ENCODE measurements around the gene WWTR1.

The WWTR1 gene

DNA sequence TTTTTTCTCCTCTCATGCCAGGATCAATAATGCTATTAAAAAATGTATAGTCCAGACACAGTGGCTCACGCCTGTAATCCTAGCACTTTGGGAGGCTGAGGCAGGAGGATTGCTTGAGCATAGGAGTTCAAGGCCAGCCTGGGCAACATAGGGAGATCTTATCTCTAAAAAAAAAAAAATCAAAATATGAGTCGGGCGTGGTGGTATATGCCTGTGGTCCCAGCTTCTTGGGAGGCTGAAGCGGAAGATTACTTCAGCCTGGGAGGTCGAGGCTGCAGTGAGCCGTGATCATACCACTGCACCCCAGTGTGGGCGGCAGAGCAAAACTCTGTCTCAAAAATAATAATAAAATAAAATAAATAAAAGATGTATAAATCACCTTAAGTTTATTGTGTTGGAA lies 75.4 kb downstream of the WWTR1 start:
- Mint-ChIP-seq H3K9me3 (no peaks in the 10 kb centered on the region), H3K27ac (no peak overlapping the region), H3K36me3 (ENCODE audit: low read depth) (no peaks in the 10 kb centered on the region), H3K4me1 (ENCODE audit: low read depth) (peaks cover 25% of the 10 kb centered on the region), H3K27me3 (peaks cover 26% of the 10 kb centered on the region), H3K4me3 (no peak overlapping the region)
- DNase-seq, result no peak

DNA sequence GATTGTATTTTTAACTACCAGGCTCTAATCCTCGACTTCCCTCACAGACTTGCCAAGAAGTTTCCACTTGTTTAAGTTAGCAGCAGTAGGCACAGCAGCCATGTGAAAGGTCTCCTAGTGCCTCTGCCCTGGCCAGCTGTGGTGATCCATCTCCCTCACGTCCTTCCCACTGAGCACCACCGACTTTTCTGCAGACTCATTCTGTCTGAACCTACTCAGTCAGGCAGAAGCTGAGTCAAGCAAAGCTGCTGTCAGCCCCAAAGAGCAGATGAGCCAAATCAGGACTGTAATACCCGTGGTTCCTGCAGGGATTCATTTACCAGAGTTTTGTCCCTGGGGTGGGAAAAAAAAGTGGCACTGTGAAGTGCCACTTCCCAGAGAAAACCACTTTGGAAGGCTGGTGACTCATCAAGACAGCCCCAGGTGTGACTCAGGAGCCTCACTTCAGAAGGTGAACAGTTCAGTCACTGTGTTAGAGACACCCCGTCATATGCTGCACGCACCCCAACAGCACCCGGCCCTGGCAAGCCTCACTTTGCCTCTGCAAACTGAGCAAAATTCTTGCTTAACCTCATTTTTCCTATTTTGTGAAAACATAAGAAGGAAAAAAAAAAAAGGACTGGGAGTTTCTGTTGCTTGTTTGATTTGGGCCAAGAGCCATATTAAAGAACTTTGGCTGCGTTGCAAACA lies 76.0 kb downstream of the WWTR1 start:
- H3K27ac Mint-ChIP-seq, result no peak overlapping the region
- peaks cover 25% of the 10 kb centered on the region for H3K4me1 Mint-ChIP-seq (ENCODE audit: low read depth)
- no peaks in the 10 kb centered on the region for H3K36me3 Mint-ChIP-seq (ENCODE audit: low read depth)
- no peak for DNase-seq
- H3K9me3 Mint-ChIP-seq, result no peaks in the 10 kb centered on the region
- peaks cover 26% of the 10 kb centered on the region for H3K27me3 Mint-ChIP-seq
- H3K4me3 Mint-ChIP-seq, result no peak overlapping the region

DNA sequence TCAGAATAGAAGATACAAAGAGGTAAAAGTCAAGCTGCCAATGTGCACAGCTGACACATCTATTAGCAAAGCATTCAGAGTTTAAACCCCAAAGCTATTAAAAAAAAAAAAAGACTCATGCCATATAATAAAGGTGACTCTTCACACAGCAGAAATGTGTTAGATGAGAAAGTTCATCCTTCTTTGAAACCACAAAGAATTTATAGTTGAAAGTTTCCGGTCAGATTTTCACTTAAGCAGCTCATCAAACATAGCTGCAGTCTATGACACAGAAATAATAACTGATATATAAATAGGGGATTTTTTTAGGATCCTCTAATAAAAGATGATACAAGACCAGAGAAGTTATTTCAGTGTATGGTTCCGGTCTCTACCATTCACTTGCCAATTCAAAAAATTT lies 76.6 kb downstream of the WWTR1 start:
- H3K4me3 Mint-ChIP-seq, result no peak overlapping the region
- H3K9me3 Mint-ChIP-seq, result no peaks in the 10 kb centered on the region
- no peaks in the 10 kb centered on the region for H3K36me3 Mint-ChIP-seq (ENCODE audit: low read depth)
- no peak overlapping the region for H3K27ac Mint-ChIP-seq
- peaks cover 23% of the 10 kb centered on the region for H3K27me3 Mint-ChIP-seq
- no peak for DNase-seq
- H3K4me1 Mint-ChIP-seq (ENCODE audit: low read depth), result peaks cover 30% of the 10 kb centered on the region

DNA sequence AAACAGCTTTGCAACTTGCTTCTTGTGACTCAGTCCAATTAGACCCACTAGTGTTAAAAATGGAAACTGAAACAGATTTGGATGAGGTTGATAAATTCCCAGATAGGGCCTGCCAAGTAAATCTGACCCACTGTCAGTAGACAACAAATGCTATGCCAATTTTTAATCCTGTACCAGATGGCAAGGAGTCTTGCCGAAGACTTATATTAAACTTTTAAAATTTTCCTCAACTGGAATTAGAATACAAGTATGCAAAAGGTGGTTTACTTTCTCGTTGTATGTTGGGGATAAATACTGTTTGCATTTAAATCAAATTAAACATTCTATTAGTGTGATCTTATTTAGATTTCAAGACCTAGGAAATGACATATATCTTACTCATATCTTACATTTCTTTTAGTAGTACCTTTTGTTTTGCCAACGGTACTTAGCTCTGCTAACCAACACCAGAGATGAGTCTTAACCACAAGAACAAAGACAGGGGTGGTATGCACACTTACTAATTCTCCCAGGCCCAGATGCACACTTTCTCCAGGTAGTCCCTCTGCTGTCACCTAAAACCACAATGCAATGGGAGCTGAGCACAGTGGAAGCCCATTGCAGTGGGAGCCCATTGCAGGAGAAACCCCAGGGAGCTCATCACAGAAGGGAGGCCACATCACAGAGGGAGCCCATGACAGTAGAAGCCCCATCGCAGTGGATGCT lies 77.8 kb downstream of the WWTR1 start:
- Mint-ChIP-seq H3K4me1 (ENCODE audit: low read depth) (peaks cover 38% of the 10 kb centered on the region), H3K4me3 (no peak overlapping the region), H3K9me3 (no peaks in the 10 kb centered on the region), H3K27ac (no peak overlapping the region), H3K27me3 (peaks cover 18% of the 10 kb centered on the region), H3K36me3 (ENCODE audit: low read depth) (no peaks in the 10 kb centered on the region)
- no peak for DNase-seq

DNA sequence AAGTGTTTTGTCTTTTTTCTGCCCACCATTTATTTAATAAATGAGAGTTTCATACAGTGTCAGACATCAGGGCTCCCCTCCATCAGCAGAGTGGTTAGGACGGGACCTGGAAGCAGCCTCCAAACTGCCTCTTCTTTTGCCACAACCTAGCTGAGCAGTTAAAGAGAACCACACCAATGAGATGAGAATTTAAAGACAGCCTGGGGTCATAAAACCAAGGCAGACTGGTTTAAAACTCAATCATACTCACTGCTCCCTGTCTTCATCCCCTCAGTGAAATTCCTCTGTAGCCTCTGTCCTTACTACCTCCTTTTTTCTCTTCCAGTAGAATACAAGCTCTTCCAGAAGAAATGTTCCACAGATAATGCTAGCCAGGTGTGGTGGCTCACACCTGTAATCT lies 78.7 kb downstream of the WWTR1 start:
- no peaks in the 10 kb centered on the region for H3K36me3 Mint-ChIP-seq (ENCODE audit: low read depth)
- peaks cover 10% of the 10 kb centered on the region for H3K27me3 Mint-ChIP-seq
- no peak for DNase-seq
- no peaks in the 10 kb centered on the region for H3K9me3 Mint-ChIP-seq
- no peak overlapping the region for H3K4me3 Mint-ChIP-seq
- no peak overlapping the region for H3K27ac Mint-ChIP-seq
- peaks cover 41% of the 10 kb centered on the region for H3K4me1 Mint-ChIP-seq (ENCODE audit: low read depth)

GRCh38 chr3:149577801-149578200 lies 80.0 kb downstream of the WWTR1 start:
- peaks cover 41% of the 10 kb centered on the region for H3K4me1 Mint-ChIP-seq (ENCODE audit: low read depth)
- DNase-seq, result no peak

GRCh38 chr3:149575961-149576564 lies 81.8 kb downstream of the WWTR1 start:
- Mint-ChIP-seq H3K4me1 (ENCODE audit: low read depth) (peaks cover 40% of the 10 kb centered on the region), H3K36me3 (ENCODE audit: low read depth) (no peaks in the 10 kb centered on the region), H3K27ac (no peak overlapping the region), H3K27me3 (peaks cover 6% of the 10 kb centered on the region), H3K4me3 (no peak overlapping the region), H3K9me3 (no peaks in the 10 kb centered on the region)
- no peak for DNase-seq

More at GRCh38 chr3:149577801-149578200, 80.0 kb downstream of the WWTR1 start:
- Mint-ChIP-seq H3K9me3 (no peaks in the 10 kb centered on the region), H3K27me3 (peaks cover 7% of the 10 kb centered on the region), H3K27ac (no peak overlapping the region), H3K36me3 (ENCODE audit: low read depth) (no peaks in the 10 kb centered on the region), H3K4me3 (no peak overlapping the region)

GRCh38 chr3:149575213-149575960 lies 82.4 kb downstream of the WWTR1 start:
- H3K27ac Mint-ChIP-seq, result no peak overlapping the region
- H3K4me3 Mint-ChIP-seq, result no peak overlapping the region
- H3K36me3 Mint-ChIP-seq (ENCODE audit: low read depth), result no peaks in the 10 kb centered on the region
- peaks cover 3% of the 10 kb centered on the region for H3K27me3 Mint-ChIP-seq
- DNase-seq, result no peak
- H3K9me3 Mint-ChIP-seq, result no peaks in the 10 kb centered on the region
- H3K4me1 Mint-ChIP-seq (ENCODE audit: low read depth), result peaks cover 35% of the 10 kb centered on the region

GRCh38 chr3:149572796-149573414 lies 84.9 kb downstream of the WWTR1 start:
- DNase-seq, result no peak
- Mint-ChIP-seq H3K36me3 (ENCODE audit: low read depth) (no peaks in the 10 kb centered on the region), H3K27me3 (no peaks in the 10 kb centered on the region), H3K27ac (no peak overlapping the region), H3K9me3 (no peaks in the 10 kb centered on the region), H3K4me3 (no peak overlapping the region), H3K4me1 (ENCODE audit: low read depth) (peaks cover 19% of the 10 kb centered on the region)

GRCh38 chr3:149571381-149571780 lies 86.4 kb downstream of the WWTR1 start:
- H3K9me3 Mint-ChIP-seq, result no peaks in the 10 kb centered on the region
- H3K27me3 Mint-ChIP-seq, result no peaks in the 10 kb centered on the region
- H3K4me3 Mint-ChIP-seq, result no peak overlapping the region
- peaks cover 16% of the 10 kb centered on the region for H3K4me1 Mint-ChIP-seq (ENCODE audit: low read depth)
- H3K27ac Mint-ChIP-seq, result no peak overlapping the region
- H3K36me3 Mint-ChIP-seq (ENCODE audit: low read depth), result no peaks in the 10 kb centered on the region
- no peak for DNase-seq

- peaks cover 6% of the 10 kb centered on the region for H3K4me1 Mint-ChIP-seq (ENCODE audit: low read depth)
- no peak for DNase-seq
- H3K36me3 Mint-ChIP-seq (ENCODE audit: low read depth), result no peaks in the 10 kb centered on the region
- no peak overlapping the region for H3K27ac Mint-ChIP-seq
- no peak overlapping the region for H3K4me3 Mint-ChIP-seq
- H3K9me3 Mint-ChIP-seq, result no peaks in the 10 kb centered on the region
- no peaks in the 10 kb centered on the region for H3K27me3 Mint-ChIP-seq
These were observed 87.8 kb downstream of the WWTR1 start for GRCh38 chr3:149570016-149570415.

DNA sequence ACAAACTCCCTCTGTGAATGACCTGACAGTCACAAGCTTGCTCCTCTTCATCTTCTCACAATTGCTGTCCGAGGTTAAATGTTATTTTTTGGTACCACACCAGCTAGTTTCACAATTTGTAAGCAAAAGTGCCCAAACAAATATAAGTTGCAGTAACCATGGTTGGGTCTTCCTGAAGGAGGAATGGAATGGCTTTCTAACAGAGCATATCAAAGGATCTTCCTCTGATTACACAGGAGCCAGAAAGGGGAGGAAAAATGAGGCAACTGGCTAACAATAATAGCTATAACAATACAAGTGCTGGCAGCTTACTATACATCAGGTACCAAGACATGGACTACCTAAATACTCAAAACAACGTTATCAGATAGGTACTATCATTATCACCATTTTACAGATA lies 90.4 kb downstream of the WWTR1 start:
- H3K4me3 Mint-ChIP-seq, result no peak overlapping the region
- H3K9me3 Mint-ChIP-seq, result no peaks in the 10 kb centered on the region
- H3K27ac Mint-ChIP-seq, result no peak overlapping the region
- no peak for DNase-seq
- no peaks in the 10 kb centered on the region for H3K27me3 Mint-ChIP-seq
- no peaks in the 10 kb centered on the region for H3K36me3 Mint-ChIP-seq (ENCODE audit: low read depth)
- peaks cover 4% of the 10 kb centered on the region for H3K4me1 Mint-ChIP-seq (ENCODE audit: low read depth)

DNA sequence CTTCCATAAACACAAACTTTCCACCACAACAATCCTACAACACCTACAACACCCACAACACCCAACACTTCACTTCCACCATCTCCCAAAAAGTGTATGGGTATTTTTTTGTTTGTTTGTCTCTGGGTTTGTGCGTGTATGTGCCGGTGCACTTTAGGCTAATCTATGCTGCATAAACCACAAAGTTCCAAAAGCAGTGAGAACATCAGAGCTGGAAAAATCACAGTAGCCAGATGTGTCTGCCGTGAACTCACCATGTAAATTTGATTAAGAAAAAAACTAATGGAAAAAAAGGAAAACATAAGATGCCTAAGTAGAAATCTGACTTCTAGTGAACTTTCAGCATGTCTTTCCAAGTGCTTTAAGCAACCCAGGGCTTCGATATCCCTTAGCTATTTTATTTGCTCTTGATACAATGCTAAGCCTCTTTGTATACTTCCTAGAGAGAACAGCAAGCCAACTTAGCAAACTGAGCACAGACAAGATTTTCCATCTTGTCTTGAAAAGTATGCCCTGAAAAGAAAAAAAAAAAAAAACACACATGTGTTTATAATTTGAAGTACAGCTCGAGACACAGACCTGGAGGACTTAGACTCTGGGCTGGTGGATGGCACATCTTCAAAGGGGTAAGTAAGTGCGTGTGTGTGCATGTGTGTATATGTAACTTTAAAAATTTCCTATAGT lies 91.4 kb downstream of the WWTR1 start:
- H3K4me3 Mint-ChIP-seq, result no peak overlapping the region
- H3K36me3 Mint-ChIP-seq (ENCODE audit: low read depth), result no peaks in the 10 kb centered on the region
- peaks cover 1% of the 10 kb centered on the region for H3K4me1 Mint-ChIP-seq (ENCODE audit: low read depth)
- no peak overlapping the region for H3K27ac Mint-ChIP-seq
- peaks cover 2% of the 10 kb centered on the region for H3K27me3 Mint-ChIP-seq
- no peaks in the 10 kb centered on the region for H3K9me3 Mint-ChIP-seq
- DNase-seq, result no peak

DNA sequence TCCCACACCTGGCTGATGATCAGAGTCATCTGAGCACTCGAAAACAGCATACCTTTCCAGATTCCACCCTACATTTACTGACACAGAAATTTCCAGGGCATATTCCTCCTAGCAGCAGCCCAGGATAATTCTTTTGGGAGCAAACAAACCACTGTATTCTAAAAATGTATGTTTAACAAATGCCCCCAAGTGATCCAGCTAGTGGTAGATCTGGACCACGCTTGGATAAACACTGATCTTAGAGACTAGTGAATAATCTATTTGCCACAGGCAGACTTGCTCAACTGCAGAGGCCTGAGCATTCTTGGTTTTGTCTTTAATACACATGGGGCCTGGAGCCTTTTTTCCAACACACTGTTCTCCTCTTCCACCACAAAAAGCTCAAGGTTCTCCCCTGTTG lies 93.7 kb downstream of the WWTR1 start:
- H3K27me3 Mint-ChIP-seq, result peaks cover 2% of the 10 kb centered on the region
- no peaks in the 10 kb centered on the region for H3K9me3 Mint-ChIP-seq
- no peak overlapping the region for H3K4me3 Mint-ChIP-seq
- H3K36me3 Mint-ChIP-seq (ENCODE audit: low read depth), result no peaks in the 10 kb centered on the region
- no peak for DNase-seq
- no peaks in the 10 kb centered on the region for H3K4me1 Mint-ChIP-seq (ENCODE audit: low read depth)
- H3K27ac Mint-ChIP-seq, result no peak overlapping the region
